NCI-H1694 (cell line): ENCODE results near the gene NPB.

ENCODE experiments used
- DNase-seq: peaks from one replicate; lab custom pipeline; 2025; lab: John Stamatoyannopoulos, UW

NPB gene

DNA sequence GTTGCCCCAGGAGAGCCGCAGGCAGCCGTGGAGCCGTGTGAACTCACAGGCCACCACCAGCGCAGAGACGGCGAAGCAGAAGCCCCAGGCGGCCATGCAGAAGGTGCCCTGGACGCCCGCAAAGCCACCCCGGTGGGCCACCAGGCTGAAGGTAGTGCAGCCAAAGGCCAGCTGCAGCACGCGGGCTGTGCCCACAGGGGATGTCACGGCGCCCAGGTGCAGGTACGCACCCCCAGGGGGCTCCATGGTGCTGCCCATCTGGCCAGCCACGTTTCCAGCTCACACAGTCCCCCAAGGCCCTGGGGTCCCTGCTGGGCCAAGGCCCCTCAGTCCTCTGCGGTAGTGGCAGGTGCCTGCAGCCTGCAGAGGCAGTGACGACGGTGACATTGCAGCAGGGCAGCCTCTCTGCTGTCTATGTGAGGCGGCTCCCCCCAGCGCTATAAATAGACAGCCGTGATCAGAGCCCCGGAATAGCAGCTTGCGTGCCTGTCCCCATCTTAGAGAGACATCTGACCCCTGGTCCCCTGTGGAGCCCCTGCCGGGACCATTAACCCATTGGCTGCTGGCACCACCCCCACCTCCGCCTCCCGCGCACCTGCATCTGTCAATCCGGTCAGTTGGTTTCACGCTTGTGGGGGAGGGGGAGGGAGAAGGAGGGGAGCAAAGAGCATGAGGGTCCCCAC, 39.6 kb downstream of the NPB start:
- no peak for DNase-seq

DNA sequence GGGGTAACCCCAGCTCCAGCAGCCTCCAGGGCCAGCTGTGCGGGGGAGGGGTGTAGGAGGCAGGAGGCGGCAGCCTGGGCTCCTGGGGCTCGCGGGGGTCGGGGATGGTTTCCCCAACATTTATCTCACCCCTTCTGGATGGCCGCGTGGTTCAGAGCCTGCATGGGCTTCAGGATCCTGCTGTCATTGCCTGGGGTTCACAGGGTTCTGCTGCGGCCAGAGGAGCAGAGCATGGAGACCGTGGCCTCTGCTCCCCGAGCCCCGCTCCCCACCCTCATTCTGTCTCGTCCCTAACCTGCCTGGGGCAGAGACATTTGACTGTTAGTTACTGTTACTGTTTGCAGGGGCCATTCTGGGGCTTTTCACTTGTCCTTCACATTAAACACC, 40.1 kb downstream of the NPB start:
- DNase-seq: no peak

DNA sequence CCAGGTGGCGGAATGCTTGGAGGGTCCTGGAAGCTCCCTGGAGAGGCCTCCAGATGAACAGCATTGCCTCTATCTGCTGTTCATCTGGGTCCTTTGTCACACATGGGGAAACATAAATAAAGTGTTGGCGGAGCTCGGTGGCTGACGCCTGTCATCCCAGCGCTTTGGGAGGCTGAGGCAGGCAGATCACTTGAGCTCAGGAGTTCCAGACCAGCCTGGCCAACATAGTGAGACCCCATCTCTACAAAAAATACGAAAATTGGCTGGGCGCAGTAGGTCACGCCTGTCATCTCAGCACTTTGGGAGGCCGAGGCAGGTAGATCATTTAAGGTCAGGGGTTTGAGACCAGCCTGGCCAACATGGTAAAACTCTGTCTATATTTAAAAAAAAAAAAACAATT, 42.8 kb downstream of the NPB start:
- DNase-seq: no peak

DNA sequence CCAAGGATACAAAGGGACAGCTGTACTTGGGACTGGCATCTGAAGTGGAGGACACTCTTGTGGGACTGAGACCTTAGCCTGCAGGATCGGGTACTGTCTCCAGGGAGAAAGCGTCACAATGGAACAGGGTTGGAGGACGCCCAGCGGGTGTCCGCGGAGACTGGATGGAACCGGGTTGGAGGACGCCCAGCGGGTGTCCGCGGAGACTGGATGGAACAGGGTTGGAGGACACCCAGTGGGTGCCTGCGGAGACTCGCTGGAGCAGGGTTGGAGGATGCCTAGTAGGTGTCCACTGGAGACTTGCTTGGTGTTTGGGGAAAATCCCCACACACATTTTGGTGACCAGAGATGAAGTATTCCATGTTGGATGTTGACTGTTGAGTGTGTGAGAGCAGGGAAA, 45.2 kb downstream of the NPB start, which contains the start of gene MYADML2:
MYADML2 (minus strand) TSS at position 45 of the 400 bp plus-strand sequence. CDS start 5,492 bp downstream, outside the sequence.
- no peak for DNase-seq

DNA sequence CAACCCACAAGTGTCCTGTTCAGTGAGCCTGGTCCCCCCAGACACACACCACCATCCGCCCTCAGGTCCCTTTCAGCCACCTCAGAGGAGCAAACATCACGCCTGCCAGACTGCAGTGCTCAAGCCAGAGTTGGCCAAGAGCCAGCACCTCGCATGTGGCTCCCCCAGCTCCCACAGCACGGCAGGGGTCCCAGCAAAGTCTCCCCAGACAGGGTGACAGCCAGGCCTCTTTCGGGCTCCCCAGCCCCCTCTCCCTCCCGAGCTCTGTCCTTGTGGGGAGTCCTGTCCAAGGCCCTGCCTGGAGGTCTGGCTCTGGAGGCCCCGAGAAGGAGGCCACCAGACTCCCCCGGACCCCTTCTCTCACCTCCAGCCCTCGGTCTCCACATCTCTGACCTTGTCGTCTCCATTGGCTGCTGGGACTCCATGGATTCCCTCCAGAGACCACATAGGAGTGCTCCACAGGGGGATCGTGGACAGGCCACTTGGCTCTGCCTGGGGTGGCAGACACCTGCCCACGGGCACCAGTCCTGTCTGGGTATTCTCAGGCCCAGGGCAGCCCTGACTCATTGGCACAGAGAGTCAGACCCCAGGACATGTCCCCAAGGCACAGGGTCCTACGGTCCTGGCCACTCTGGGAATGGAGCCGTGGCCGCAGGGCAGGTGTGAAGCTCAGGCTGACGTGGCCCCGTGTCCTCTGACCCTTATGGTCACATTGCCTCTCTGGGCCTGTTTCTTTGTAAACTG, 46.8 kb downstream of the NPB start:
- no peak for DNase-seq

DNA sequence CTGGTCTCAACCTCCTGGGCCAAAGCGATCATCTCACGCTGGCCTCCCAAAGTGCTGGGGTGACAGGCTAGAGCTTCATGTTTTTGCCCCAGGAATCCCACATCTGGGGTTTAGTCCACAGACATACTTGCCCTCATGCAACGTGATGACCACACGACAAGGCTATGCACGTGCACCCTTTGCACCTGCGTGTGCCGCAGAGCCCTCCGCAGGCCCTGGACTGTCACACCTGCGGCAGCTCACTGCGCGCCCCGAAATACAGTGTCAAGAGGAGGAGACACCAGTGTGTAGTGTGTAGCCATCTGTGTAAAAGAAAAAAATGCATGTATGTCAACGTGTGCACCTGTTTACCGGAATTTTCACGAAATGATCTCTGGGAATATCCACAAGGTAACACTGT, 48.5 kb downstream of the NPB start:
- no peak for DNase-seq

DNA sequence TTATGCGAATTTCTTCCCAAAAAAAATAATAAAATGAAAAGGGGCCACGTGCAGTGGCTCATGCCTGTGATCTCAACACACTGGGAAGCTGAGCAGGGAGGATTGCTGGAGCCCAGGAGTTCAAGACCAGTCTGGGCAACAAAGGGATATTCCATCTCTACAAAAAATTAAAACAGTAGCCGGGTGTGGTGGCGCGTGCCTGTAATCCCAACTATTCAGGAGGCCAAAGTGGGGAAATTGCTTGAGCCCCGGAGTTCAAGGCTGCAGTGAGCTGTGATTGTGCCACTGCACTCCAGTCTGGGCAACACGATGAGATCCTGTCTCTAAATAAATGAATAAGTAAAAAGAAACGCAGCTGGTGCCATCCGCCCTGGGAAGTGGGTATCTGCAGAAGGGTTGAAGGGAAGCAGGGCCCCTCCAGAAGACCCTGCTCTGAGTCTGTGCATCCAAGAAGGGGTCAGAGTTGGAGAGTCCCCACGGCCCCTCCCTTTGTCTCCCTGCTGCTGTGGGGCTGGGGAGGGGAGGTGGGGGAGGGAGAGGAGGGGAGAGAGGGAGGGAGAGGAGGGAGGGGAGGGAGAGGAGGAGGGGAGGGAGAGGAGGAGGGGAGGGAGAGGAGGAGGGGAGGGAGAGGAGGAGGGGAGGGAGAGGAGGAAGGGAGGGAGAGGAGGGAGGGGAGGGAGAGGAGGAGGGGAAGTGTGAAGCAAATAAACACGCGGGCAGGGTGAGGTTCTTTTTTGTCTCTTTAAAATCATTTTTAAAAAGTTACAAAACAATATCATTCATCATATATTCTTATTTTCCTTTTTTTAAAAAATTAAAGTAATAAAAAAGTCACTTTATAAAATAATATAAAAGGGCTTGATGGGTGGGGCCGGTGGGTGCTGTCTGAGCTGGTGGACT, 50.0 kb downstream of the NPB start:
- no peak for DNase-seq
